H9 (cell line): ENCODE results near the gene CRYM. TPM values are rescaled to one million over a fixed set of nuclear protein-coding genes. Genes with fewer than 3 reads are reported as not detected.

Experiments
- DNase-seq: peaks from one replicate; pipeline ENCODE4 v3.0.0-alpha.2; 2017
- H2AFZ ChIP-seq: one replicate; pipeline ENCODE4 v1.6.1; 2013; ENCODE audit warnings: mild to moderate bottlenecking, low read length, control low read depth, moderate library complexity
- H2AK5ac ChIP-seq: 2 replicates; pipeline ENCODE4 v1.6.1; 2013; ENCODE audit warnings: low read length, control low read depth, mixed read lengths; ENCODE audit not compliant: insufficient read length
- H2BK120ac ChIP-seq: one replicate; pipeline ENCODE4 v1.6.1; 2013; ENCODE audit warnings: low read depth, mild to moderate bottlenecking, low read length, control low read depth, inconsistent platforms; ENCODE audit not compliant: poor library complexity, severe bottlenecking
- H2BK12ac ChIP-seq: 2 replicates; pipeline ENCODE4 v1.6.1; 2013; ENCODE audit warnings: low read length, control low read depth, mixed read lengths, low read depth; ENCODE audit not compliant: insufficient read length
- H2BK15ac ChIP-seq: 2 replicates; pipeline ENCODE4 v1.6.1; 2013; ENCODE audit warnings: low read depth, low read length, control low read depth
- H2BK20ac ChIP-seq: one replicate; pipeline ENCODE4 v1.6.1; 2013; ENCODE audit warnings: low read depth, mild to moderate bottlenecking, low read length, control low read depth, inconsistent platforms; ENCODE audit not compliant: poor library complexity, severe bottlenecking
- H2BK5ac ChIP-seq: 2 replicates; pipeline ENCODE4 v1.6.1; 2013; ENCODE audit warnings: low read length, control low read depth, mixed read lengths; ENCODE audit not compliant: insufficient read length
- H3K14ac ChIP-seq: 2 replicates; pipeline ENCODE4 v1.6.1; 2013; ENCODE audit warnings: low read length, control low read depth; ENCODE audit not compliant: insufficient read depth
- H3K18ac ChIP-seq: 2 replicates; pipeline ENCODE4 v1.6.1; 2013; ENCODE audit warnings: low read depth, mild to moderate bottlenecking, mixed read lengths, low read length, control low read depth; ENCODE audit not compliant: insufficient read length
- H3K23ac ChIP-seq: 2 replicates; pipeline ENCODE4 v1.6.1; 2013; ENCODE audit warnings: low read length, control low read depth, mixed read lengths, low read depth; ENCODE audit not compliant: insufficient read length
- H3K23me2 ChIP-seq: 2 replicates; pipeline ENCODE4 v1.6.1; 2013; ENCODE audit warnings: low read depth, mild to moderate bottlenecking, mixed read lengths, low read length, control low read depth; ENCODE audit not compliant: insufficient read length, poor library complexity, severe bottlenecking
- H3K27ac ChIP-seq: 2 replicates; pipeline ENCODE4 v1.5.1; 2013; ENCODE audit warnings: low read length, control low read depth, mixed read lengths, low read depth; ENCODE audit not compliant: insufficient read length
- H3K27me3 ChIP-seq: 2 replicates; pipeline ENCODE4 v1.6.1; 2013; ENCODE audit warnings: low read length, control low read depth, inconsistent platforms; ENCODE audit not compliant: insufficient read depth
- H3K4ac ChIP-seq: 2 replicates; pipeline ENCODE4 v1.6.1; 2013; ENCODE audit warnings: low read depth, mild to moderate bottlenecking, control low read depth, inconsistent platforms, low read length, moderate library complexity
- H3K4me1 ChIP-seq: 2 replicates; pipeline ENCODE4 v1.6.1; 2013; ENCODE audit warnings: low read length, control low read depth, inconsistent platforms; ENCODE audit not compliant: insufficient read depth
- H3K4me2 ChIP-seq: 2 replicates; pipeline ENCODE4 v1.6.1; 2013; ENCODE audit warnings: low read length, control low read depth, mixed read lengths; ENCODE audit not compliant: insufficient read length, insufficient read depth
- H3K56ac ChIP-seq: 2 replicates; pipeline ENCODE4 v1.6.1; 2013; ENCODE audit warnings: low read depth, mild to moderate bottlenecking, mixed read lengths, low read length, control low read depth; ENCODE audit not compliant: insufficient read length
- H3K79me1 ChIP-seq: 2 replicates; pipeline ENCODE4 v1.6.1; 2013; ENCODE audit warnings: low read depth, mild to moderate bottlenecking, moderate library complexity, low read length, control low read depth, inconsistent platforms; ENCODE audit not compliant: insufficient read depth, poor library complexity, severe bottlenecking
- H3K79me2 ChIP-seq: 2 replicates; pipeline ENCODE4 v1.6.1; 2013; ENCODE audit warnings: low read length, control low read depth, inconsistent platforms; ENCODE audit not compliant: insufficient read depth
- H3K9ac ChIP-seq: 2 replicates; pipeline ENCODE4 v1.6.1; 2013; ENCODE audit warnings: low read length, control low read depth, mixed read lengths; ENCODE audit not compliant: insufficient read length; ENCODE audit errors: extremely low read depth
- H3K9me3 ChIP-seq: one replicate; pipeline ENCODE4 v1.6.1; 2013; ENCODE audit warnings: low read depth, low read length, inconsistent platforms; ENCODE audit not compliant: control insufficient read depth
- H3T11ph ChIP-seq: one replicate; pipeline ENCODE4 v1.6.1; 2013; ENCODE audit warnings: mild to moderate bottlenecking, low read length, control low read depth, inconsistent platforms
- H4K20me1 ChIP-seq: one replicate; pipeline ENCODE4 v1.6.1; 2013; ENCODE audit not compliant: control insufficient read depth, insufficient read length, insufficient read depth
- H4K5ac ChIP-seq: 2 replicates; pipeline ENCODE4 v1.6.1; 2013; ENCODE audit warnings: low read depth, mild to moderate bottlenecking, mixed read lengths, low read length, control low read depth; ENCODE audit not compliant: insufficient read length
- H4K8ac ChIP-seq: replicated peaks from 2 replicates; pipeline ENCODE4 v1.6.1; 2013; ENCODE audit warnings: low read length, control low read depth, mixed read lengths, low read depth; ENCODE audit not compliant: insufficient read length
- H4K91ac ChIP-seq: 2 replicates; pipeline ENCODE4 v1.6.1; 2013; ENCODE audit warnings: low read depth, mild to moderate bottlenecking, moderate library complexity, mixed read lengths, low read length, control low read depth; ENCODE audit not compliant: insufficient read length
- H3K27ac Mint-ChIP-seq, 3 experiments: 2 replicates in 2 of 3; 3 replicates in 1 of 3; pipeline ENCODE4 v1.8.0; 2020 to 2021; ENCODE audit warnings: mixed read lengths in 3 of 3, mild to moderate bottlenecking in 1 of 3, moderate library complexity in 1 of 3
- H3K27me3 Mint-ChIP-seq: 2 replicates; pipeline ENCODE4 v1.8.0; 2021; ENCODE audit warnings: low read depth, mild to moderate bottlenecking, moderate library complexity, mixed read lengths
- H3K36me3 Mint-ChIP-seq, 3 experiments: 2 replicates in 2 of 3; 3 replicates in 1 of 3; pipeline ENCODE4 v1.8.0; 2020 to 2021; ENCODE audit warnings: low read depth in 3 of 3, mixed read lengths in 3 of 3; ENCODE audit not compliant: insufficient read depth in 1 of 3
- H3K4me1 Mint-ChIP-seq, 2 experiments: 2 replicates each; pipeline ENCODE4 v1.8.0; 2020; ENCODE audit warnings: mixed read lengths in 2 of 2
- H3K4me3 Mint-ChIP-seq, 2 experiments: 2 replicates in 1 of 2; 3 replicates in 1 of 2; pipeline ENCODE4 v1.8.0; 2020 to 2021; ENCODE audit warnings: mild to moderate bottlenecking in 2 of 2, mixed read lengths in 2 of 2, moderate library complexity in 1 of 2
- H3K9me3 Mint-ChIP-seq, 2 experiments: 2 replicates in 1 of 2; 3 replicates in 1 of 2; pipeline ENCODE4 v1.8.0; 2020; ENCODE audit warnings: mild to moderate bottlenecking in 2 of 2, mixed read lengths in 2 of 2, moderate library complexity in 1 of 2
- CTCF ChIP-seq: fragments of 200-600 bp; sonication (generic); conservative IDR thresholded peaks from 3 replicates; pipeline ENCODE4 v1.8.0; 2021; ENCODE audit warnings: antibody characterized with exemption, mild to moderate bottlenecking
- WGBS: extraction: QIAGEN DNeasy Blood & Tissue Kit; methylation state at CpG from one replicate; pipeline ENCODE4 v1.1.7; 2013; ENCODE audit warnings: missing lambda C conversion rate, low lambda C conversion rate, mixed read lengths; ENCODE audit not compliant: insufficient read length; ENCODE audit errors: extremely low coverage; 5-methylcytosine and 5-hydroxymethylcytosine counted together
- total RNA-seq: library from RNA; stranded (reverse); gene quantifications from 2 replicates; pipeline ENCODE4 v1.2.1, GENCODE V29; 2021

Gene CRYM
- total RNA-seq, 1 experiment from 2014 or later = 17.8 TPM

DNA sequence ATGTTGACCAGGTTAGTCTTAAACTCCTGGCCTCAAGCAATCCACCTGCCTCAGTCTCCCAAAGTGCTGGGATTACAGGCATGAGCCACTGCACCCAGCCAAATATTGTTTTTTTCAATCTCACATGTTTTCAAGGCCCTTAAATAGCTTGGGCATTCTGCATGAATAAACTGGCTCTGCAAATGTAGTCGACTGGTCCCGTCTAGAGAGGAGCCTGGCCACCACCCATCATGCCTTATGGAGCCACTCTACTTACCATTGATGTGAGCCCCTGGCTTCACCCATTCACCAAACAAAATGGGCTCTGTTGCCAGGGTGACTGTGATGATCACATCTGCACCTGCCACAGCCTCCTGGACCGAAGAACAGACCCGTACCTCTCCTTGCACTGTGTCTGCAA lies 10.8 kb downstream of the CRYM start:
- no peaks in the 10 kb centered on the region; the same call in 1 of the 2 replicates for H3K27me3 Mint-ChIP-seq
- Histone ChIP-seq H2AFZ (no peak overlapping the region), H2BK5ac (no peak overlapping the region), H3K18ac (no peak overlapping the region), H3K27me3 (no peaks in the 10 kb centered on the region), H3K4me1 (no peaks in the 10 kb centered on the region), H3K27ac (no peak overlapping the region), H2BK12ac (no peak overlapping the region), H3K79me1 (no peaks in the 10 kb centered on the region), H4K8ac (no peak overlapping the region), H3K79me2 (no peaks in the 10 kb centered on the region), H3K9ac (no peak overlapping the region), H3K4ac (no peak overlapping the region), H2BK120ac (no peak overlapping the region), H3K4me2 (no peak overlapping the region), H4K20me1 (no peaks in the 10 kb centered on the region), H3K23ac (no peak overlapping the region), H3K23me2 (no peaks in the 10 kb centered on the region), H3K14ac (no peak overlapping the region), H2BK15ac (no peak overlapping the region), H4K91ac (no peak overlapping the region), H4K5ac (no peak overlapping the region), H3T11ph (no peak overlapping the region), H2BK20ac (no peak overlapping the region), H3K9me3 (no peaks in the 10 kb centered on the region), H3K56ac (no peak overlapping the region), H2AK5ac (no peak overlapping the region)
- no peak for TF ChIP-seq CTCF
- no peaks in the 10 kb centered on the region for H3K9me3 Mint-ChIP-seq
- no peak overlapping the region for H3K4me3 Mint-ChIP-seq
- H3K4me1 Mint-ChIP-seq = no peaks in the 10 kb centered on the region; a peak in 2 of 4 replicates
- no peak for DNase-seq
- H3K36me3 Mint-ChIP-seq = peaks cover 0 to 2% (median 0%) of the 10 kb centered on the region in 3 experiments; a peak in 3 of 7 replicates
- no peak overlapping the region for H3K27ac Mint-ChIP-seq
- WGBS = no CpG with 5 or more reads among the region's 4 CpGs
